HAP-1 (cell line): ENCODE data around the gene DLD.
A peak's percentile ranks its signal among the peaks of the same experiment; 100 is the strongest.

Experiments
- DNase-seq, 2 experiments: peaks; one replicate each; pipeline ENCODE4 v3.0.0-alpha.2; 2016 to 2020; ENCODE audit warnings: low spot score in 2 of 2
- H3K27me3 ChIP-seq: fragments of 250-450 bp; sonication (Bioruptor Pico); 2 replicates; pipeline ENCODE4 v1.5.1; 2020; ENCODE audit warnings: low read depth, mild to moderate bottlenecking, moderate library complexity
- H3K36me3 ChIP-seq: fragments of 250-450 bp; sonication (Bioruptor Pico); replicated peaks from 2 replicates; pipeline ENCODE4 v1.5.1; 2020; ENCODE audit warnings: mild to moderate bottlenecking
- H3K4me1 ChIP-seq: fragments of 250-450 bp; sonication (Bioruptor Pico); 2 replicates; pipeline ENCODE4 v1.5.1; 2020; ENCODE audit warnings: mild to moderate bottlenecking
- H3K4me3 ChIP-seq: fragments of 250-450 bp; sonication (Bioruptor Pico); 2 replicates; pipeline ENCODE4 v1.5.1; 2020; ENCODE audit warnings: mild to moderate bottlenecking, moderate library complexity
- H3K9me3 ChIP-seq: fragments of 250-450 bp; sonication (Bioruptor Pico); 2 replicates; pipeline ENCODE4 v1.5.1; 2020; ENCODE audit warnings: mild to moderate bottlenecking, moderate library complexity
- in situ Hi-C: fragments of 300-500 bp; cut with MboI; formaldehyde crosslinking; loops from 3 replicates; pipeline ENCODE4 v1.14.3; 2020; ENCODE audit warnings: low sequenced_read_pairs, inconsistent platforms, mixed read lengths

The DLD gene

DNA sequence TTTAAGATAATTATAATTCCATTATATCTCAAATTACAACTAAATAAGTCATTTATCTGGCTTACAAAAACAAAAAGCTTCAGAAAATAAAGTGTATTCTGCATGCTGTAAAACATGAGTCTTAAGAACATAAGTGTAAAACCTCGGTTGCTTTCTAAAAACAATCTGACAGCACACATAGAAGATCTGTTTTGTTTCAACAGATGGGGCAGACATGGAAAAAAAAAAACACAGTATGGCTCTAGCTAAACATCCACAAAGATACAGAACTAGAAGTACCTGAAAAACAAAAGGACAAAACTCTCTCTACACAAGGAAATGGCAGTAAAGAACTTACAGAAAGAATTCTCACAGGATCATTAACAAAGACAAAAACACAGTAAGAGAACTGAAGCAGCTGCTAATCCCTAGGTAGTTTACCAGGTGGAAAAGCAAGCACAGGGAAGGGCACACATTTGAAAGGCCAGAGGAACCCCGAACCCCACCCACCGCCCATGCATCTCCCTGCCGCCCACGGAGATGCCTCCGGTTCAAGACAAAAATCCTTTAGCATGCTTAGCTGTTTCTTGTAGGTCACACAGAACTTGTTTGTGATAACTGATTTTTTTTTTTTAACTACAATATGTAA lies 42.5 kb downstream of the DLD start:
- Histone ChIP-seq H3K9me3 (no peaks in the 10 kb centered on the region), H3K27me3 (no peaks in the 10 kb centered on the region), H3K36me3 (peaks cover 32% of the 10 kb centered on the region), H3K4me3 (no peak overlapping the region), H3K4me1 (peaks cover 61% of the 10 kb centered on the region)
- DNase-seq, result peak; percentile 32 to 41
- in situ Hi-C loops, result no loop called here

DNA sequence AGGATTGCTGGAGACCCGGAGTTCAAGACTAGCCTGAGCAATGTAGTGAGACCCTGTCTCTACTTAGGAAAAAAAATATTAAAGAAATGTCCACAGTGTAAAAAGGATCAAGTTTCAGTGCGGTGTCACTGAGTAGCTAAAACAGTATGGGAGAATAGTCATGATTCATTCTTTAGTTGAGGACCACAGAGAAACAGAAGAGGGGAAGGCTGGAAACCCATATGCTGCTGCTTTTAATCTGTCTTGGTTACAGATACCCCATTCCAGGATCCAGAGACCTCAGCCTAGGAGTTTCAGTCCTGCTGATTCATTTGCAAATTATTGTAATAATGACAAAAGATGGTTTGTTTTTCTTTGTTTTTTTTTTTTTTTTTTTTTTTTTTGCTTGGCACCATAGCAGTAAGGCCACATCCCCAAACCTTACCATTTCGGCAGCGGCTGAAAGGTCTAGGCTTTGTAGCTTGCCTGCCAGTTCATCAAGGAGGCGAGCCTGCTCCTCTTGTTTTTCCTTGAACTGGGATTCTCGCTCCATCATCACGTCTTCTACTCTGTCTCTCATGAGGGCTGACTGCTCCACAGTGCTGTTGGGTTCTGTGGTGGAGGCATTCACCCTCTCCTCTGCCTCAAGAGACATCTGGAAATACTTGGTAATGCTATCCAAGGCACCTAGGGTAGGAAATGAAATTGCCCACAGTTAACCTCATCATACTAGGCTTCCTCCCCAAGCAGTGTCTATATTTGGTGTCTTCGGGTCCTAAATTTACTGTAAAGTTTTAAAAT lies 44.2 kb downstream of the DLD start:
- peak; percentile 47 to 59 for DNase-seq
- Histone ChIP-seq H3K36me3 (peaks cover 16% of the 10 kb centered on the region), H3K4me1 (peaks cover 61% of the 10 kb centered on the region), H3K4me3 (no peak overlapping the region), H3K9me3 (no peaks in the 10 kb centered on the region), H3K27me3 (no peaks in the 10 kb centered on the region)
- in situ Hi-C loops, result no loop called here

DNA sequence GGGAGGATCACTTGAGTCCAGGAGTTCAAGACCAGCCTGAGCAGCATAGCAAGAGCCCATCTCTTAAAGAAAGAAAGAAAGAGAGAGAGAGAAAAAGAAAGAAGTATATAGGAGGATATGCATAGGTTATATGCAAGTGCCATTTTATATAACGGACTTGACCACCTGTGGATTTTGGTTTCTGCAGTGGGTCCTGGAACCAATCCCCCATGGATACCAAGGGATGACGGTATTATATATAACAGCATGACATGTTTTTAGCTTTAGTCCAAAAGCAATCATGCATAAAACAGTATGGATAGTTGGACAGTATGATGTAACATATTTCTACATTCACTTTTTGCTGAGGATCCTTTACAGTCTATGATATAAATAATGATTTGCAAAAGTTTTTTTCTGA lies 45.3 kb downstream of the DLD start:
- H3K4me3 ChIP-seq, result no peak overlapping the region
- peaks cover 61% of the 10 kb centered on the region for H3K4me1 ChIP-seq
- peaks cover 7% of the 10 kb centered on the region for H3K36me3 ChIP-seq
- in situ Hi-C loops, result no loop called here
- H3K27me3 ChIP-seq, result no peaks in the 10 kb centered on the region
- DNase-seq, result no peak
- no peaks in the 10 kb centered on the region for H3K9me3 ChIP-seq

DNA sequence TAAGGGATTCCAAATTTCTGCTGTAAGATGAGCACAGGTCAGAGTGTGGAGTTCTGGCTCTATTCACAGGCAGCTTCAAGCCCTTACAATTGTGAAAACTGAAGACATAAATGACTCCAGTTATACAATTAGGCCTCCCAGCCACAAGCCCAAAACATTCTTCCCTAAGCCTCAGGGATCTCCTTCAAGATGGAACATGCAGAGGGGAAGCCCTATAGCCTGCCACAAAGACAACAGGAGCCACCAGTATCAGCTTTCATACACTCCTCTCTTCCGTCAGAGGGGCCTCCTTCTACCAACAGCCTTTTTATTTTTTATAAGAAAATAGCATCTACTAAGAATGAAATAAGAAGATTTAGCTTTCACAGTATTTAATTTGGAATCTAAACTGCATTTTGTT lies 46.5 kb downstream of the DLD start:
- Histone ChIP-seq H3K9me3 (no peaks in the 10 kb centered on the region), H3K27me3 (no peaks in the 10 kb centered on the region), H3K4me3 (no peak overlapping the region), H3K4me1 (peaks cover 49% of the 10 kb centered on the region), H3K36me3 (peaks cover 8% of the 10 kb centered on the region)
- DNase-seq, result no peak
- in situ Hi-C loops, result no loop called here

DNA sequence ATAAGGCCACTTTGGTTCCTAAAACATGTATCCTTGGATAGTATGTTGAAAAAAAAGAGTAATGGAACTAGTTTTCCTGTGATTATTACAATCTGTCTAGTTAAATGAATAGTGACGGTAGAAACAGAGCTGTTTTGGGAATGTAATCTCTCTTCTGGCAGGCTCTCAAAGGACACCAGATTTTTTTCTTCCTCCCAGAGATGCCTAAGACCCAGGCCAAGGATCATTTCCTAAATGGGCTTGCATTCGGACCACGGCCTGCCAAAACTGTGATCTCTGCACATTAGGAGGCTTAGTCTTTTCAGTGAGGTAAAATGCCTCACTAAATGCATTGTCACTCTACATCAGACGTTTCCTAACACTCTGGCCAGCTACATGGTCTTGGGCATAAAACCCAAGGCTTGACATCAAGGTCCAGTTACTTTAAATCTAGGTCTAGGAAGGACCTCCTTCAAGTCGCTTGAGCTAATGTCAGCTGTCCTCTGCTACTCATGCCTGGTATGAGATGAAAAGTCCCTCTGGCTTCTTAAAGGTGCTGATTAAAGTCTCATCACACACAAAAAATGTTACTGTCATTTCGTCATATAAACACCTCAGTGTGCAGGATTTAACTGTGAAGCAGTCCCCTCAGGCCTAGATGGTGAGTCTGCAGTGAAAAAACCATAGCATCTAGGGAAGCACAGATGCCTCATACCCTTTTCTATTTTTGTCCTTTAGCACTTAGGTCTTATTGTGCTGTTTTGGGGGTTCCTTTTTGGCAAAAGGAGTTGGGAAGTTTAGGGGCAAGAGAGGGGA lies 47.7 kb downstream of the DLD start:
- Histone ChIP-seq H3K27me3 (no peaks in the 10 kb centered on the region), H3K36me3 (peaks cover 19% of the 10 kb centered on the region), H3K4me1 (peaks cover 40% of the 10 kb centered on the region), H3K9me3 (no peaks in the 10 kb centered on the region), H3K4me3 (no peak overlapping the region)
- in situ Hi-C loops, result no loop called here
- no peak for DNase-seq

DNA sequence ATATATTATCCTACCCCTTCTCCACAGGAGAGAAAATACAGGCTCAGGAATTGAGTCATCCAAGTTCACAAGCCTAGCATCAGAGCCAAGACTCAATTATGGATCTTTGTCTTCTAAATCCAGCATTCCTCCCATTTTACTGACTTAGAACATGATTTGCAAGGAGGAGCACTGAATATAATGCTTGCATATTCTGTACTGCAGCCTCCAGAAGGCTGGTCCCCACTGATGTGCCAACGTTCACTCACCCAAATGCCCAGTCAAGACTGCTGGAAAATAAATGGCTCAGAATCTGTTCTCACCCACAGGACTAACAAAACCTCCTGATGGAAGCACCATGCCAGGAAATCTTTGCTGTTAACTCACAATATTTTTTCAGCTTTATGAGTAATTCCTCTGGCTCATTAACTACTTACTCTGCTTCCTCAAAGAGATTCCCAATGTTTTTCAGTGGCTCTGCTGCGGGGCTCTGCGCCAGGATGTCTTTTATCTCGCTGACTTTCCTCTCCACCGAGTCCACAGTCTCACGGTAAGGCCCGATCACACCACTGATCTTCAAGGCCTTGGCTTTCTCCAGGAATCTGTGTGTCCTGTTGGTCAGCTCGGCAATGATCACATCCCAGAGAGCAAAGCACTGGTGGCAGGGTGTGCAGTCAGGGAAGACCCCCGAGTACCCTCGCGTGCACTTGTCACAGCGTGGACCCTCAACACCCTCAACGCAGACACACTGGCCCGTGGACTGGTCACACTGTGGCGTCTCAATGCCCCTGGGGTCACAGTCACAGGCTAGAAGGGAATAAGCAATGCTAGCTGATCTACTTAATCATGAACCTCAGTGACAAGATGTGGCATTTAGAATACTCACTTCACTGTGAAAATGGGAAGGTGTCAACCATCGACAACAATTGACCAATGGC lies 48.8 kb downstream of the DLD start:
- H3K27me3 ChIP-seq, result no peaks in the 10 kb centered on the region
- H3K9me3 ChIP-seq, result no peaks in the 10 kb centered on the region
- H3K4me1 ChIP-seq, result peaks cover 30% of the 10 kb centered on the region
- H3K36me3 ChIP-seq, result peaks cover 23% of the 10 kb centered on the region
- no peak overlapping the region for H3K4me3 ChIP-seq
- in situ Hi-C loops, result no loop called here
- DNase-seq, result no peak

DNA sequence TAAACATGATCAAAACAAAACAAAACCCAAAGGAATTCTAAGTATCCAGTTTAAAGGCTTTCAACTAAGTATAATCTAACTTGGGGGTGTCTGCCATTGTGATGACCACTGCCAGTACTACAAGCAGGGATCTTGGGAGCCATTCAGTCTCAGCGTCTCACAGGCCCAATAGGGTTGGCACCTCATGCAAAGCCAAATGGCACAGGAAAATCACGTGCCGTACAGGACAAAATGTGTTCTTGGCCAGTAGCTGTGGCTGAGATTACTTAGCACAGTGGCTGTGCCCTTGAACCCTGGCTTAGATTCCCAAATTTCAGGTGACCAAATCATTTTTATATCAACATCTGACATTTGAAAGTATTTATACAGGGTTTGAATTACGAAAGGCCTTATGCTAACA lies 50.0 kb downstream of the DLD start:
- Histone ChIP-seq H3K36me3 (peaks cover 26% of the 10 kb centered on the region), H3K4me1 (peaks cover 20% of the 10 kb centered on the region), H3K27me3 (no peaks in the 10 kb centered on the region), H3K9me3 (no peaks in the 10 kb centered on the region), H3K4me3 (no peak overlapping the region)
- no peak for DNase-seq
- in situ Hi-C loops, result no loop called here

DNA sequence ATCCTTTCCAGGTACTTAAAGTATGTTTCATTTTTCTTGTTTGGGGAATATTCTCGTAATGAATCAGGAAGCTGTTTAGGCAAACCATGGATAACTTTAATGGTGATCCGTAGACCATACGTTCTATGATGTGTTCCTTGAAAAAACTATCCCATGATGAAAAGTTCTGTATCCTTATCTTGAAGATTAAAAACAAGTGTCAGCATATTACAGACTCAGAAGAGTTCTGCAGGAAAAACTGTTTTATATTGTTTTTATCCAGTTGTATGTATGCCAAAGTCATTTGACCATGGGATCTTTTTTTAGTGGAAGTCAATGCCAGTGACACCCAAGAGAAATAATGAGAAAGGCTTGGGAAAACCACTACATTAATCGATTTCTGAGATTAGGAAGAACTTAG lies 52.0 kb downstream of the DLD start:
- Histone ChIP-seq H3K36me3 (peaks cover 26% of the 10 kb centered on the region), H3K4me3 (no peak overlapping the region), H3K9me3 (no peaks in the 10 kb centered on the region), H3K27me3 (no peaks in the 10 kb centered on the region), H3K4me1 (no peaks in the 10 kb centered on the region)
- no peak for DNase-seq
- in situ Hi-C loops, result no loop called here

DNA sequence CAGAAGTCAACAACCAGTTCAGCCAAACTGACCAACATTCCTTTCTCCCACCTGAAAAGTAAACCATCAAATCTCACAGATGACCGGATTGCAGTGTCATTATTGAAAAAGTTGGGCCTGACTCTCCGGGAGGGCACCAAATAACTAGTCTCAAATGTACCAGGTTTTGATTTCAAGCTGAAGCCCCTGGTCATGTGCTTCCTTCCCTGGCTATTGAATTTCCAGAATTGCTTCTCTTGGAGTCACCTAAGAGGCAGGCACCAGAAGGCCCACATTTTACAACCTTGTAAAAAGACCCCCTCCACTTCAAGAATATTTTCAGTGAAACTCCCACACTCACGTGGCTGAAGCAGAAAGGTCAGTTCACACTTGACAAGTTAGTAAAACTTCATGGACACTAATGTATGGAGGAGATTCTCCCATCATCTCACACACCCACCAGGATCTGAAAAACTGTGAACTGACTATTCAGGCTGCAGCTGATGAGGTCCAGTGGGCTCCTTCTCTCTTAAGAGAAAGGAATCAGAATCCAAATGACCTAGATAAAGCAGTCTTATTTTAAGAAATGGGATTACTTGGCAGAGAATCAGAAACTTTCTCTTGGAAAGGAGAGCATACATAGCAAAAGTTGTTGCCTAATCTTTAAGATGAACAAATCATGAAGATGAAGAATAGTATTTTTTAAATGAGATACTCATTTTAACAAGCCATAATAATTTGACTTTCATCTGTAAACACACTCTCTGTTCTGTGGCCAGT lies 53.6 kb downstream of the DLD start:
- Histone ChIP-seq H3K36me3 (peaks cover 39% of the 10 kb centered on the region), H3K4me1 (peaks cover 7% of the 10 kb centered on the region), H3K27me3 (no peaks in the 10 kb centered on the region), H3K9me3 (no peaks in the 10 kb centered on the region), H3K4me3 (no peak overlapping the region)
- in situ Hi-C loops, result no loop called here
- no peak for DNase-seq

DNA sequence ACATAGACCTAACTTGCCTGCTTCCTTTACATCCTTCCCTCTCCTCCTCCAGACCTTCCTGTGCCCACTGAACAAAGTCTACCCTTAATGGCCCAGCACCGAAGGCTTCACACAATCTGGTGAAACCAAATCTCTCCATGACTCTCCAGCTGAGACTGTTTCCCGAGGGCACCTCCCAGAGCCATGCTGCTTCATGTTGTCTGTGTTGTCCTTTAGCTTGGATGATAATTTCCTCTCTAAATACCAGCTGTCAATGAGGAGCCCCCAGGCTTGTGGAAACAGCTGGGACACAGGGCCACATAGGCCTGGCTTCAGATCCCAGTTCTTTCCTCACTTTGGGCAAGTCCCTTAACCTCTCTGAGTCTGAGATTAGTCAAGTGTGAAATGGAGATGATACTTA lies 54.3 kb downstream of the DLD start:
- Histone ChIP-seq H3K9me3 (no peaks in the 10 kb centered on the region), H3K36me3 (peaks cover 42% of the 10 kb centered on the region), H3K4me1 (peaks cover 7% of the 10 kb centered on the region), H3K4me3 (no peak overlapping the region), H3K27me3 (no peaks in the 10 kb centered on the region)
- in situ Hi-C loops, result no loop called here
- no peak for DNase-seq

DNA sequence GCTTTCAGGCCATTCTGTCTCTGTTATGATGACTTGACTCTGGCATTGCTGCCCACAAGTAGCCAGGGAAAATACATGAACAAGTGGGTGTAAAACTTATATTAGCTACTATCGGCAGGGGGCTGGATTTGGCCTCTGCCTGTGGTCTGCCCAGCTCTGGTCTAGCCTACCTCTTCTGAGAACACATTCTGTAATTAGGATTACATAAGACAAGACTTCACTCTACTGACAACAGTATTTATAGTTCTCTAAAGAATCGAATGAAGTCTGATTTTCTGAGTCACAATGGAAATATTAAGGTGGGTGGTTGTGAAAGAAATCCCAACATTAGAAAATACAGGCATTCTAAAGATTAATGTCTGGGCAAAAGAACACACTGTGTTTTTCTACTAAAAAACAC lies 55.5 kb downstream of the DLD start:
- Histone ChIP-seq H3K4me1 (peaks cover 7% of the 10 kb centered on the region), H3K36me3 (peaks cover 51% of the 10 kb centered on the region), H3K27me3 (no peaks in the 10 kb centered on the region), H3K9me3 (no peaks in the 10 kb centered on the region), H3K4me3 (no peak overlapping the region)
- no peak for DNase-seq
- in situ Hi-C loops, result no loop called here

DNA sequence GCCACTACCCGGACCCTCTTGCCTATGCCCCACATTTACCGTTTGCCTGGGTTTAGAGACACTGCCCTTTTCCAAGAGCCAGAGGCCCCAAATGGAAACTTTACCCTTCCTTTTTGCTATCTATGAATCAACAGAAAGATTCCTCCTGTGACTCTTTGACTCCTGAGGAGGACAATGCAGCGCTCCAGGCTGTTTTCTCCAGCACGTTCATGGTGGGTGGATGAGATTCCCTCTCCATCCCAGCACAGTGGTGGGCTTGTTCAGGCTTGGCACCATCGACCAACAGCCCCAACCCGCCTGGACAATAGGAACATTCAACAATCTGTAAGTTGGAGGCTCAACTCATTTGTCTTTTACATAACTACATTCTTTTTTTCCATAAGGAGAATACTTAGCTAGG lies 55.9 kb downstream of the DLD start:
- H3K4me3 ChIP-seq, result no peak overlapping the region
- DNase-seq, result no peak
- no peaks in the 10 kb centered on the region for H3K27me3 ChIP-seq
- peaks cover 7% of the 10 kb centered on the region for H3K4me1 ChIP-seq
- peaks cover 55% of the 10 kb centered on the region for H3K36me3 ChIP-seq
- in situ Hi-C loops, result no loop called here
- H3K9me3 ChIP-seq, result no peaks in the 10 kb centered on the region
